Hepatocyte (in vitro differentiated cells): ENCODE data around the gene AGO3. TPM values are rescaled to one million over a fixed set of nuclear protein-coding genes. Genes with fewer than 3 reads are reported as not detected.
"Not testable (repeated sequence)": the region's sequence is repeated elsewhere in the genome, so short reads cannot be mapped to it uniquely, and the experiment has no call there.

Source experiments
- DNase-seq: peaks from one replicate; pipeline ENCODE4 v3.0.0-alpha.2; 2016; ENCODE audit warnings: low spot score
- H2AFZ ChIP-seq: fragments of 200-600 bp; sonication (generic); 2 replicates; pipeline ENCODE4 v1.6.0; 2016; ENCODE audit warnings: antibody characterized with exemption, mild to moderate bottlenecking
- H3K27ac ChIP-seq: fragments of 200-600 bp; sonication (generic); 2 replicates; pipeline ENCODE4 v1.5.1; 2016; ENCODE audit warnings: mild to moderate bottlenecking
- H3K27me3 ChIP-seq: fragments of 200-600 bp; sonication (generic); 2 replicates; pipeline ENCODE4 v1.6.1; 2016
- H3K36me3 ChIP-seq: fragments of 200-600 bp; sonication (generic); replicated peaks from 2 replicates; pipeline ENCODE4 v1.5.1; 2016; ENCODE audit warnings: low read depth; ENCODE audit not compliant: insufficient read depth
- H3K4me1 ChIP-seq: fragments of 200-600 bp; sonication (generic); 2 replicates; pipeline ENCODE4 v1.5.1; 2016; ENCODE audit warnings: mild to moderate bottlenecking, moderate library complexity; ENCODE audit not compliant: insufficient read depth
- H3K4me2 ChIP-seq: fragments of 200-600 bp; sonication (generic); 2 replicates; pipeline ENCODE4 v1.6.0; 2016
- H3K4me3 ChIP-seq: fragments of 200-600 bp; sonication (generic); 2 replicates; pipeline ENCODE4 v1.5.1; 2016; ENCODE audit warnings: mild to moderate bottlenecking
- H3K79me2 ChIP-seq: fragments of 200-600 bp; sonication (generic); 2 replicates; pipeline ENCODE4 v1.6.0; 2017; ENCODE audit warnings: mild to moderate bottlenecking
- H3K9me2 ChIP-seq: fragments of 200-600 bp; sonication (generic); replicated peaks from 2 replicates; pipeline ENCODE4 v1.6.0; 2017; ENCODE audit warnings: mild to moderate bottlenecking; ENCODE audit not compliant: insufficient read depth
- H3K9me3 ChIP-seq: fragments of 200-600 bp; sonication (generic); 2 replicates; pipeline ENCODE4 v1.5.1; 2016; ENCODE audit warnings: low read depth, mild to moderate bottlenecking
- H4K20me1 ChIP-seq: fragments of 200-600 bp; sonication (generic); 2 replicates; pipeline ENCODE4 v1.6.0; 2016; ENCODE audit warnings: mild to moderate bottlenecking; ENCODE audit not compliant: insufficient read depth, poor library complexity, severe bottlenecking
- EZH2 ChIP-seq: fragments of 200-600 bp; sonication (generic); IDR thresholded peaks from 2 replicates; pipeline ENCODE4 v1.6.1; 2016; ENCODE audit warnings: antibody characterized with exemption, mild to moderate bottlenecking, borderline replicate concordance
- EZH2phosphoT487 ChIP-seq: fragments of 200-600 bp; sonication (generic); IDR thresholded peaks from one replicate; pipeline ENCODE4 v1.6.1; 2018; ENCODE audit warnings: antibody characterized with exemption, mild to moderate bottlenecking, low read depth, moderate library complexity; ENCODE audit not compliant: unreplicated experiment, severe bottlenecking
- WGBS: methylation state at CpG from one replicate; pipeline ENCODE4 v1.1.6; 2016; ENCODE audit warnings: low lambda C conversion rate; ENCODE audit errors: missing lambda C conversion rate; 5-methylcytosine and 5-hydroxymethylcytosine counted together
- polyA plus RNA-seq: library from polyadenylated mRNA; unstranded; fragments of >200 nt; fragmentation: Nextera tagmentation; extraction: Ambion mirVana; gene quantifications from 2 replicates; pipeline ENCODE4 v1.2.1, GENCODE V29; 2016
- total RNA-seq: library from RNA; depleted of rRNA; stranded (reverse); fragments of >200 nt; gene quantifications from 2 replicates; pipeline ENCODE4 v1.2.3, GENCODE V29; 2014
- TF ChIP-seq, protein P1 (sequence below): fragments of 200-600 bp; sonication (generic); IDR thresholded peaks from 2 replicates; pipeline ENCODE4 v1.5.1; 2016; ENCODE audit warnings: antibody characterized with exemption, mild to moderate bottlenecking; ENCODE audit not compliant: poor library complexity

AGO3 gene
- total and polyA plus RNA-seq, 2 experiments from 2014 or later, result 16.9 to 24.4 TPM

DNA sequence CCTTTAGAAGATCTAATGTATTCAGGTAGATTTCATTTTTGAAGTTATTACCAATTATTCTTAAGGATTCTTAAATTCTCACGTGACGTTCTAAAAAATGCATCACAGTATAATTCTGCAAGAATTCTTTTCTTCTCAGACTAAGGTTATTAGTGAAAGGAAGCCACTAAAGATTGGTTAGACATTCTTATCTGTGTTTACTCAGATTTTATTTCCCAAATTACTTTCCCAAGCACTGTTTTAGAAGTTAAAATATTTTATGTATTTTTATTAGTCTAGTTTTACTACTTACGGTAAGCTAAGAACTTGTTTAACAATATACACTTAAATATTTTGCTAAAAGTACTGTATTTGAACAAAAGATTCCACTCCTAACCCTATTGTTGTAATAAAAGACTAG, 28.4 kb downstream of the AGO3 start:
- Histone ChIP-seq H3K27me3 (no peaks in the 10 kb centered on the region), H3K9me2 (no peaks in the 10 kb centered on the region), H3K27ac (no peak overlapping the region), H3K4me2 (peak overlapping the region; percentile 14), H4K20me1 (peaks cover 12% of the 10 kb centered on the region), H3K9me3 (no peaks in the 10 kb centered on the region), H2AFZ (no peak overlapping the region), H3K4me1 (peaks cover 8% of the 10 kb centered on the region), H3K79me2 (peaks cover 63% of the 10 kb centered on the region), H3K4me3 (no peak overlapping the region), H3K36me3 (no peaks in the 10 kb centered on the region)
- WGBS, result 57% methylated on average over 3 of the region's 3 CpGs
- no peak for DNase-seq
- TF ChIP-seq, protein P1, sequence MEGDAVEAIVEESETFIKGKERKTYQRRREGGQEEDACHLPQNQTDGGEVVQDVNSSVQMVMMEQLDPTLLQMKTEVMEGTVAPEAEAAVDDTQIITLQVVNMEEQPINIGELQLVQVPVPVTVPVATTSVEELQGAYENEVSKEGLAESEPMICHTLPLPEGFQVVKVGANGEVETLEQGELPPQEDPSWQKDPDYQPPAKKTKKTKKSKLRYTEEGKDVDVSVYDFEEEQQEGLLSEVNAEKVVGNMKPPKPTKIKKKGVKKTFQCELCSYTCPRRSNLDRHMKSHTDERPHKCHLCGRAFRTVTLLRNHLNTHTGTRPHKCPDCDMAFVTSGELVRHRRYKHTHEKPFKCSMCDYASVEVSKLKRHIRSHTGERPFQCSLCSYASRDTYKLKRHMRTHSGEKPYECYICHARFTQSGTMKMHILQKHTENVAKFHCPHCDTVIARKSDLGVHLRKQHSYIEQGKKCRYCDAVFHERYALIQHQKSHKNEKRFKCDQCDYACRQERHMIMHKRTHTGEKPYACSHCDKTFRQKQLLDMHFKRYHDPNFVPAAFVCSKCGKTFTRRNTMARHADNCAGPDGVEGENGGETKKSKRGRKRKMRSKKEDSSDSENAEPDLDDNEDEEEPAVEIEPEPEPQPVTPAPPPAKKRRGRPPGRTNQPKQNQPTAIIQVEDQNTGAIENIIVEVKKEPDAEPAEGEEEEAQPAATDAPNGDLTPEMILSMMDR, result no peak

- 97% methylated on average over 2 of the region's 2 CpGs for WGBS
- H3K9me2 ChIP-seq, result no peaks in the 10 kb centered on the region
- no peak overlapping the region for H3K27ac ChIP-seq
- no peak overlapping the region for H3K4me3 ChIP-seq
- no peaks in the 10 kb centered on the region for H3K9me3 ChIP-seq
- DNase-seq, result no peak
- TF ChIP-seq EZH2phosphoT487, result no peak
- no peak for TF ChIP-seq EZH2
- TF ChIP-seq, protein P1, result no peak
- no peak overlapping the region for H3K4me2 ChIP-seq
- H3K79me2 ChIP-seq, result peaks cover 47% of the 10 kb centered on the region
- no peaks in the 10 kb centered on the region for H3K36me3 ChIP-seq
- H4K20me1 ChIP-seq, result peaks cover 20% of the 10 kb centered on the region
- H2AFZ ChIP-seq, result no peak overlapping the region
- peaks cover 8% of the 10 kb centered on the region for H3K4me1 ChIP-seq
- H3K27me3 ChIP-seq, result no peaks in the 10 kb centered on the region
Observed at GRCh38 chr1:35962952-35963351, 32.0 kb downstream of the AGO3 start.

DNA sequence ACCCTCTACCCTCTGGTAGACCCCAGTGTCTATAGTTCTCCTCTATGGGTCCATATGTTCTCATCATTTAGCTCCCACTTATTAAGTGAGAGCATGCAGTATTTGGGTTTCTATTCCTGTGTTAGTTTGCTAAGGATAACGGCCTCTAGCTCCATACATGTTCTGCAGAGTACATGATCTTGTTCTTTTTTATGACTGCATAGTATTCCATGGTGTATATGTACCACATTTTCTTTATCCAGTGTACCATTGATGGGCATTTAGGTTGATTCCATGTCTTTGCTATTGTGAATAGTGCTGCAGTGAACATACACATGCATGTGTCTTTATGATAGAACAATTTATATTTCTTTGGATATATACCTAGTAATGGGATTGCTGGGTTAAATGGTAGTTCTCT, 33.4 kb downstream of the AGO3 start:
- not testable (repeated sequence) for H3K9me3 ChIP-seq, H2AFZ ChIP-seq, H3K36me3 ChIP-seq, H3K9me2 ChIP-seq, DNase-seq, H3K4me3 ChIP-seq, H3K4me2 ChIP-seq, H3K4me1 ChIP-seq, H3K27me3 ChIP-seq, H3K27ac ChIP-seq
- WGBS, result 100% methylated on average over 1 of the region's 1 CpG
- Histone ChIP-seq H4K20me1 (peaks cover 24% of the 10 kb centered on the region), H3K79me2 (peaks cover 58% of the 10 kb centered on the region)

DNA sequence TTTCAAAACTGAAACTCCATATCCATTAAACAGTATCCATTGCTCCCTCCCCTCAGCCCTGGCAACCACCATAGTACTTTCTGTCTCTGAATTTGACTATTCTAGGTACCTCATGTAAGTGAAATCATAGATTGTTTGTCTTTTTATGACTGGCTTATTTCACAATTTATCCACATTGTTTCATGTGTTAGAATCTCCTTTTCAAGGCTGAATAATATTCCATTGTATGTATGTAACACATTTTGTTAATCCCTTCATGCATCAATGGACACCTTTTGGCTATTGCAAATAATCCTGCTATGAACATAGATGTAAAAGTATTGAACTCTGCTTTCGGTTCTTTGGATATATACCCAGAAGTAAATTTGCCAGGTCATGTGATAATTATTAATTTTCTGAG, 37.5 kb downstream of the AGO3 start:
- H3K79me2 ChIP-seq, result peaks cover 41% of the 10 kb centered on the region
- 100% methylated on average over 1 of the region's 1 CpG for WGBS
- H4K20me1 ChIP-seq, result peaks cover 12% of the 10 kb centered on the region
- H3K27me3 ChIP-seq, result no peaks in the 10 kb centered on the region
- H3K36me3 ChIP-seq, result no peaks in the 10 kb centered on the region
- H3K4me1 ChIP-seq, result no peaks in the 10 kb centered on the region
- no peak overlapping the region for H3K27ac ChIP-seq
- no peaks in the 10 kb centered on the region for H3K9me3 ChIP-seq
- H3K9me2 ChIP-seq, result no peaks in the 10 kb centered on the region
- no peak for TF ChIP-seq EZH2phosphoT487
- TF ChIP-seq, protein P1, result no peak
- TF ChIP-seq EZH2, result no peak
- H2AFZ ChIP-seq, result no peak overlapping the region
- H3K4me3 ChIP-seq, result no peak overlapping the region
- DNase-seq, result no peak
- H3K4me2 ChIP-seq, result no peak overlapping the region
